SK-N-SH (cell line): ENCODE data around the gene KLF2. TPM values are rescaled to one million over a fixed set of nuclear protein-coding genes. Genes with fewer than 3 reads are reported as not detected.

Source experiments
- CTCF ChIA-PET: fragments of 300-600, 350-600 bp; formaldehyde crosslinking; extraction: SDS; loops from one replicate; lab custom pipeline; 2021; lab: Yijun Ruan, JAX
- POLR2A ChIA-PET: fragments of 350-600 bp; sonication (Branson Sonifier 250); formaldehyde crosslinking; extraction: SDS; loops from one replicate; lab custom pipeline; 2020; ENCODE audit warnings: antibody characterized with exemption, inconsistent platforms; lab: Yijun Ruan, JAX
- DNase-seq: peaks from one replicate; pipeline ENCODE4 v3.0.0; 2012
- H2AFZ ChIP-seq: fragments of 200-600 bp; sonication (generic); 2 replicates; pipeline ENCODE4 v1.8.1; 2016; ENCODE audit warnings: antibody characterized with exemption, mild to moderate bottlenecking, low read depth
- H3F3A ChIP-seq: fragments of 200-600 bp; sonication (generic); replicated peaks from 2 replicates; pipeline ENCODE3; 2016; ENCODE audit warnings: antibody characterized with exemption, mild to moderate bottlenecking; ENCODE audit not compliant: insufficient read depth
- H3K27ac ChIP-seq, 2 experiments: fragments of 200-500 bp in 1 of 2; fragments of 200-600 bp in 1 of 2; sonication (Bioruptor generic) in 1 of 2; sonication (generic), shearing (Covaris generic) in 1 of 2; 2 replicates each; pipeline versions ENCODE4 v1.5.1 to v1.6.1; 2014 to 2016; ENCODE audit warnings: low read depth in 2 of 2, inconsistent platforms in 1 of 2, low read length in 1 of 2, mild to moderate bottlenecking in 1 of 2, mixed read lengths in 1 of 2
- H3K27me3 ChIP-seq: fragments of 200-600 bp; sonication (generic), shearing (Covaris generic); 2 replicates; pipeline ENCODE4 v1.6.1; 2016; ENCODE audit warnings: mixed run types; ENCODE audit not compliant: insufficient read depth
- H3K36me3 ChIP-seq, 2 experiments: fragments of 200-500 bp in 1 of 2; fragments of 200-600 bp in 1 of 2; sonication (Bioruptor generic) in 1 of 2; sonication (generic) in 1 of 2; replicated peaks in 1 of 2; 2 replicates each; pipeline versions ENCODE3 to v1.5.1; 2014 to 2016; ENCODE audit warnings: low read length in 1 of 2, mild to moderate bottlenecking in 1 of 2; ENCODE audit not compliant: insufficient read depth in 2 of 2, control insufficient read depth in 1 of 2
- H3K4me1 ChIP-seq, 2 experiments: fragments of 200-500 bp in 1 of 2; fragments of 200-600 bp in 1 of 2; sonication (Bioruptor generic) in 1 of 2; sonication (generic), shearing (Covaris generic) in 1 of 2; 2 replicates each; pipeline versions ENCODE4 v1.5.1 to v1.6.1; 2014 to 2016; ENCODE audit warnings: low read depth in 1 of 2, low read length in 1 of 2, mixed run types in 1 of 2; ENCODE audit not compliant: insufficient read depth in 2 of 2, control insufficient read depth in 1 of 2
- H3K4me2 ChIP-seq: fragments of 200-600 bp; sonication (generic), shearing (Covaris generic); 2 replicates; pipeline ENCODE4 v1.6.1; 2017; ENCODE audit warnings: mixed run types
- H3K4me3 ChIP-seq, 2 experiments: fragments of 200-500 bp in 1 of 2; fragments of 200-600 bp in 1 of 2; sonication (Bioruptor generic) in 1 of 2; sonication (generic), shearing (Covaris generic) in 1 of 2; 2 replicates each; pipeline versions ENCODE4 v1.5.1 to v1.8.1; 2014 to 2016; ENCODE audit warnings: low read depth in 2 of 2, inconsistent platforms in 1 of 2, low read length in 1 of 2, mild to moderate bottlenecking in 1 of 2, mixed read lengths in 1 of 2, moderate library complexity in 1 of 2
- H3K79me2 ChIP-seq: fragments of 200-600 bp; sonication (generic); 2 replicates; pipeline ENCODE4 v1.8.1; 2017; ENCODE audit warnings: mild to moderate bottlenecking; ENCODE audit not compliant: insufficient read depth
- H3K9ac ChIP-seq: fragments of 200-600 bp; sonication (generic); 2 replicates; pipeline ENCODE4 v1.6.1; 2017; ENCODE audit warnings: mixed run types
- H3K9me2 ChIP-seq: fragments of 200-600 bp; sonication (generic); 2 replicates; pipeline ENCODE4 v1.6.1; 2017; ENCODE audit warnings: mixed run types
- H3K9me3 ChIP-seq: fragments of 200-600 bp; sonication (generic); 2 replicates; pipeline ENCODE4 v1.6.1; 2017; ENCODE audit warnings: mixed run types, mild to moderate bottlenecking, moderate library complexity
- H4K20me1 ChIP-seq: fragments of 200-600 bp; sonication (generic); 2 replicates; pipeline ENCODE4 v1.6.1; 2017; ENCODE audit warnings: mild to moderate bottlenecking, mixed run types; ENCODE audit not compliant: insufficient read depth
- CTCF ChIP-seq: fragments of 200-600 bp; sonication (generic); IDR thresholded peaks from 2 replicates; pipeline ENCODE4 v1.6.1; 2017; ENCODE audit warnings: antibody characterized with exemption, mild to moderate bottlenecking, moderate library complexity
- EP300 ChIP-seq, 2 experiments: IDR thresholded peaks; 2 replicates each; pipeline versions ENCODE4 v1.4.0 to v1.6.1; 2012; ENCODE audit warnings: borderline replicate concordance in 1 of 2, low read depth in 1 of 2, low read length in 1 of 2
- FOSL2 ChIP-seq: IDR thresholded peaks from 2 replicates; pipeline ENCODE4 v1.4.0; 2012; ENCODE audit warnings: low read depth, mild to moderate bottlenecking, moderate library complexity, borderline replicate concordance
- GATA2 ChIP-seq: sonication (generic); formaldehyde crosslinking; IDR thresholded peaks from 2 replicates; pipeline ENCODE4 v1.5.0; 2020; ENCODE audit warnings: mild to moderate bottlenecking, missing genetic modification reagents
- JUND ChIP-seq: IDR thresholded peaks from 2 replicates; pipeline ENCODE4 v1.4.0; 2012
- MXI1 ChIP-seq: IDR thresholded peaks from 2 replicates; pipeline ENCODE4 v1.6.1; 2012; ENCODE audit warnings: mild to moderate bottlenecking, low read depth, low read length, improper control_type of control experiment
- RAD21 ChIP-seq: IDR thresholded peaks from 2 replicates; pipeline ENCODE4 v1.6.1; 2012; ENCODE audit warnings: mild to moderate bottlenecking, low read length
- RXRA ChIP-seq: IDR thresholded peaks from 2 replicates; pipeline ENCODE4 v1.4.0; 2012; ENCODE audit warnings: low read depth, mild to moderate bottlenecking, borderline replicate concordance
- SMC3 ChIP-seq: IDR thresholded peaks from 2 replicates; pipeline ENCODE4 v1.6.1; 2012; ENCODE audit warnings: low read depth, low read length, improper control_type of control experiment
- YY1 ChIP-seq: IDR thresholded peaks from 2 replicates; pipeline ENCODE4 v1.4.0; 2012; ENCODE audit warnings: low read depth, mild to moderate bottlenecking
- ZBTB33 ChIP-seq: IDR thresholded peaks from 2 replicates; pipeline ENCODE4 v1.4.0; 2012; ENCODE audit warnings: low read depth, borderline replicate concordance
- WGBS: methylation state at CpG from one replicate; pipeline ENCODE4 v1.1.6; 2017; ENCODE audit warnings: low lambda C conversion rate; 5-methylcytosine and 5-hydroxymethylcytosine counted together
- polyA plus RNA-seq, 3 experiments: library from polyadenylated mRNA; depleted of rRNA; stranded (reverse); fragments of >200 nt; gene quantifications; 2 replicates each; pipeline ENCODE4 v1.2.3, GENCODE V29; 2012
- TF ChIP-seq, protein P1 (sequence below): fragments of 150-350 bp; IDR thresholded peaks from 2 replicates; pipeline ENCODE4 v1.6.1; 2017; ENCODE audit warnings: antibody characterized with exemption, low read length, low read depth, borderline replicate concordance
- TF ChIP-seq, protein P2 (sequence below): IDR thresholded peaks from 2 replicates; pipeline ENCODE4; 2012

KLF2 gene
- polyA plus RNA-seq, 1 of the 3 experiments (the other 2 are of a cell fraction) = 6.9 TPM

DNA sequence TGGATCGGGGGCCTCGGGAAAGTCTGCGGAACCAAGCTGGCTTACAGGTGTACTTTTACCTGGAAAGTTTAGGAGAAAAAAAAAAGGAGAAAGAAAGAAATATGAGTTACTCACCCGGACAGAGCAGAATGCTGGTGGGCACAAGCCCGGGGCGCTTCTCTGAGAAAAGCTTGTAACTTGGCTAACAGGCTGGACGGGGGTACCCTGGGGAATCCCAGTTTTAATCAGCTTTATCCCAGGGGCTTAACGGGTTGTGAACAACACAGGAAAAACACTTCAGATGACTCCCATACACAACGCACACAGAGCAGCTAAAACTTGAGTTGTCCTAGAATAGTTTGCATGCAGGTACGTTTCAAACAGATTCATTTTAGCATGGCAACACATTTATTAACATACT, 37.3 kb downstream of the KLF2 start:
- H3F3A ChIP-seq = no peaks in the 10 kb centered on the region
- no peaks in the 10 kb centered on the region for H3K9me2 ChIP-seq
- TF ChIP-seq, protein P1, sequence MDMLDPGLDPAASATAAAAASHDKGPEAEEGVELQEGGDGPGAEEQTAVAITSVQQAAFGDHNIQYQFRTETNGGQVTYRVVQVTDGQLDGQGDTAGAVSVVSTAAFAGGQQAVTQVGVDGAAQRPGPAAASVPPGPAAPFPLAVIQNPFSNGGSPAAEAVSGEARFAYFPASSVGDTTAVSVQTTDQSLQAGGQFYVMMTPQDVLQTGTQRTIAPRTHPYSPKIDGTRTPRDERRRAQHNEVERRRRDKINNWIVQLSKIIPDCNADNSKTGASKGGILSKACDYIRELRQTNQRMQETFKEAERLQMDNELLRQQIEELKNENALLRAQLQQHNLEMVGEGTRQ = no peak
- no peak for TF ChIP-seq MXI1
- no peak for TF ChIP-seq GATA2 (CRISPR knock-in tag)
- TF ChIP-seq, protein P2, sequence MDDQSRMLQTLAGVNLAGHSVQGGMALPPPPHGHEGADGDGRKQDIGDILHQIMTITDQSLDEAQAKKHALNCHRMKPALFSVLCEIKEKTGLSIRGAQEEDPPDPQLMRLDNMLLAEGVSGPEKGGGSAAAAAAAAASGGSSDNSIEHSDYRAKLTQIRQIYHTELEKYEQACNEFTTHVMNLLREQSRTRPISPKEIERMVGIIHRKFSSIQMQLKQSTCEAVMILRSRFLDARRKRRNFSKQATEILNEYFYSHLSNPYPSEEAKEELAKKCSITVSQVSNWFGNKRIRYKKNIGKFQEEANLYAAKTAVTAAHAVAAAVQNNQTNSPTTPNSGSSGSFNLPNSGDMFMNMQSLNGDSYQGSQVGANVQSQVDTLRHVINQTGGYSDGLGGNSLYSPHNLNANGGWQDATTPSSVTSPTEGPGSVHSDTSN = no peak
- no peak for TF ChIP-seq FOSL2
- CTCF ChIA-PET = no interaction called here
- no peak for DNase-seq
- H3K9me3 ChIP-seq = no peaks in the 10 kb centered on the region
- no peaks in the 10 kb centered on the region for H4K20me1 ChIP-seq
- no peak overlapping the region for H2AFZ ChIP-seq
- H3K4me3 ChIP-seq = no peak overlapping the region
- H3K79me2 ChIP-seq = no peaks in the 10 kb centered on the region
- H3K27ac ChIP-seq = no peak overlapping the region
- no peak overlapping the region for H3K9ac ChIP-seq
- no peaks in the 10 kb centered on the region for H3K4me1 ChIP-seq
- no peak overlapping the region for H3K4me2 ChIP-seq
- H3K27me3 ChIP-seq = no peaks in the 10 kb centered on the region
- POLR2A ChIA-PET = no interaction called here
- 95% methylated on average over 10 of the region's 10 CpGs for WGBS
- H3K36me3 ChIP-seq = peaks cover 2 to 3% of the 10 kb centered on the region in 2 experiments

- Histone ChIP-seq H3K9me3 (no peaks in the 10 kb centered on the region), H3K9ac (no peak overlapping the region), H3K4me1 (no peaks in the 10 kb centered on the region), H3K27me3 (no peaks in the 10 kb centered on the region), H2AFZ (no peak overlapping the region), H3K4me3 (no peak overlapping the region), H3K27ac (no peak overlapping the region), H3K4me2 (no peak overlapping the region), H3K79me2 (no peaks in the 10 kb centered on the region), H3K36me3 (peaks cover 2 to 3% of the 10 kb centered on the region in 2 experiments), H3F3A (no peaks in the 10 kb centered on the region), H3K9me2 (no peaks in the 10 kb centered on the region), H4K20me1 (no peaks in the 10 kb centered on the region)
- CTCF ChIA-PET = interaction anchor here (1.8 to 2.1 kb wide), 2 partner anchors 20 to 116 kb away, joined by 5 to 7 read pairs; no protein-coding TSS in a partner anchor
- 97% methylated on average over 10 of the region's 20 CpGs for WGBS
- DNase-seq = no peak
- POLR2A ChIA-PET = no interaction called here
- TF ChIP-seq EP300 (IDR thresholded peaks at IDR 0.05; ENCODE audit: borderline replicate concordance in 1 of 2, low read depth in 1 of 2, low read length in 1 of 2) (no peak), JUND (no peak), RXRA (no peak), RAD21 (no peak), CTCF (no peak), YY1 (no peak), ZBTB33 (no peak), GATA2 (CRISPR knock-in tag) (no peak), SMC3 (no peak)
- TF ChIP-seq, protein P2 = no peak
Observed at GRCh38 chr19:16363133-16363851, 38.7 kb downstream of the KLF2 start.
